Kidney epithelial cell (primary cell): ENCODE measurements around the gene DDR1. TPM values are rescaled to one million over a fixed set of nuclear protein-coding genes. Genes with fewer than 3 reads are reported as not detected.
"Not testable (repeated sequence)": the region's sequence is repeated elsewhere in the genome, so short reads cannot be mapped to it uniquely, and the experiment has no call there.

ENCODE experiments used
- DNase-seq: peaks from one replicate; pipeline ENCODE4 v3.0.0-alpha.2; 2010; ENCODE audit warnings: low read depth
- H3K27me3 ChIP-seq: 2 replicates; pipeline ENCODE4 v1.6.0; 2011; ENCODE audit warnings: low read length; ENCODE audit not compliant: control insufficient read depth, insufficient read depth
- H3K36me3 ChIP-seq: 2 replicates; pipeline ENCODE4 v1.5.1; 2011; ENCODE audit warnings: low read length; ENCODE audit not compliant: control insufficient read depth, insufficient read depth
- H3K4me3 ChIP-seq: 2 replicates; pipeline ENCODE4 v1.5.1; 2011; ENCODE audit warnings: low read depth, mild to moderate bottlenecking, control low read depth, low read length
- total RNA-seq: library from RNA; depleted of rRNA; stranded (reverse); fragments of >200 nt; gene quantifications from 2 replicates; pipeline ENCODE4 v1.2.3, GENCODE V29; 2015
- TF ChIP-seq, protein P1 (sequence below): IDR thresholded peaks from 2 replicates; pipeline ENCODE4 v1.5.1; 2011; ENCODE audit warnings: mild to moderate bottlenecking, moderate library complexity, low read length, control low read depth, inconsistent platforms; ENCODE audit not compliant: insufficient read depth, poor library complexity, severe bottlenecking

DDR1 gene
- total RNA-seq, 1 donor from 2014 or later, result 171 TPM

DNA sequence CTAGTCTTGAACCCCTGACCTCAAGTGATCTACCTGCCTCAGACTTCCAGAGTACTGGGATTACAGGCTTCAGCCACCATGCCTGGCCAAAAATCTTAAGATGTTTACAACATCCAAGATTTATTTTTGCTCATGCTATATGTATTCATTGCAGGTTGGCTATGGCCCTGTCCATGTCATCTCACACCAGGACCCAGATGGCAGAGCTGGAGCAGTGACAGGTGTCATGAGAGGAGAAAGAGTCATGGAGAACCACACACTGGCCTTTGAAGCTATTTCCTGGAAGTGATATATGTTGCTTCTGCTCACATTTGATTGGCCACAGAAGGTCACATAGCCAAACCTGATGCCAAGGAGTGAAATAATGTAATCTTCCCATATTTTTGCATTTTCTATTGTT lies 13.8 kb upstream of the DDR1 start:
- Histone ChIP-seq H3K4me3 (no peak overlapping the region), H3K36me3 (no peaks in the 10 kb centered on the region)

DNA sequence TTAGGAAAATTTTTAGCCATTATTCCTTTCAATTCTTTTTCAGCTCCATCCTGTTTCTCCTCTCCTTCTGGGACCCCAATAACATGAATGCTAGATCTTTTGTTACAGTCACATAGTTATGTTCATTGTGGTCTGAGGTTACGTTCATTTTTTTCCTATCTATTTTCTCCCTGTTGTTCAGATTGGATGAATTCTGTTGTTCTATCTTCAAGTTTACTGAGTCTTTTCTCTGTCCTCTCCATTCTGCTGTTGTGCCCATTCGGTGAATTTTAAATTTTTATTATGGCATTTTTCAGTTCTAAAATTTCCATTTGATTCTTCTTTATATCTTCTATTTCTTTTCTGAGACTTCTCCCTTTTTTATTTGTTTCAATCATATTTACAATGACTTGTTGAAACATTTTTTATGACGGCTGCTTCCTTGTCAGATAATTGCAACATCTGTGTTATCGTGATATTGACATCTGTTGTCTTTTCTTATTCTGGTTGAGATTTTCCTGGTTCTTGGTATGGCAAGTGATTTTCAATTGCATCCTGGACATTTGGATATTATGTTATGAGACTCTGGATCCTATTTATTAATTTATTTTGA lies 12.6 kb upstream of the DDR1 start:
- no peak for DNase-seq
- Histone ChIP-seq H3K36me3 (no peaks in the 10 kb centered on the region), H3K27me3 (no peaks in the 10 kb centered on the region), H3K4me3 (no peak overlapping the region)
- TF ChIP-seq, protein P1, sequence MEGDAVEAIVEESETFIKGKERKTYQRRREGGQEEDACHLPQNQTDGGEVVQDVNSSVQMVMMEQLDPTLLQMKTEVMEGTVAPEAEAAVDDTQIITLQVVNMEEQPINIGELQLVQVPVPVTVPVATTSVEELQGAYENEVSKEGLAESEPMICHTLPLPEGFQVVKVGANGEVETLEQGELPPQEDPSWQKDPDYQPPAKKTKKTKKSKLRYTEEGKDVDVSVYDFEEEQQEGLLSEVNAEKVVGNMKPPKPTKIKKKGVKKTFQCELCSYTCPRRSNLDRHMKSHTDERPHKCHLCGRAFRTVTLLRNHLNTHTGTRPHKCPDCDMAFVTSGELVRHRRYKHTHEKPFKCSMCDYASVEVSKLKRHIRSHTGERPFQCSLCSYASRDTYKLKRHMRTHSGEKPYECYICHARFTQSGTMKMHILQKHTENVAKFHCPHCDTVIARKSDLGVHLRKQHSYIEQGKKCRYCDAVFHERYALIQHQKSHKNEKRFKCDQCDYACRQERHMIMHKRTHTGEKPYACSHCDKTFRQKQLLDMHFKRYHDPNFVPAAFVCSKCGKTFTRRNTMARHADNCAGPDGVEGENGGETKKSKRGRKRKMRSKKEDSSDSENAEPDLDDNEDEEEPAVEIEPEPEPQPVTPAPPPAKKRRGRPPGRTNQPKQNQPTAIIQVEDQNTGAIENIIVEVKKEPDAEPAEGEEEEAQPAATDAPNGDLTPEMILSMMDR, result no peak

More for the DNA sequence above, 13.8 kb upstream of the DDR1 start:
- H3K27me3 ChIP-seq, result no peaks in the 10 kb centered on the region
- no peak for DNase-seq
- TF ChIP-seq, protein P1, result no peak

DNA sequence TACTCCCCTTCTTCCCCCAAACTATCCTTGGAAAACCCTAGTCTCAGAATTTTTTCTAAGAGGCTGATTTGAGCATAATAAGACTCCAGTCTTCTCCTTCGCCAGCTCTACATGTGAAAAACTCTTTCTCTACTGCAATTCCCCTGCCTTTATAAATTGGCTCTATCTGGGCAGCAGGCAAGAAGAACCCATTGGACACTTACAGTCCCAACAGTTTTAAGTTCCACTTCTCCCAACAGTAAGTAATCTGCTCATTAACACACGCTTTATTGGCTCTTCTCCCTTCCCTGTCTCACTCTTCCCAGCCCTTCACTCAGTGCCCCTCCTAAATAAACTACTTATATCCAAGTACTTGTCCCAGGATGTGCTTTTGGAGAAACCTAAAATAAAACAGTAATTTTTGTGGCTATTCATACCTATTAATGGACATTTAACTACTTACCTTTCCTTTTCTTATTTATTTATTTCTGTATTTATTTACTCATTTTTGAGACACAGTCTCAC lies 11.1 kb upstream of the DDR1 start:
- Histone ChIP-seq H3K27me3 (no peaks in the 10 kb centered on the region), H3K36me3 (no peaks in the 10 kb centered on the region), H3K4me3 (no peak overlapping the region)
- DNase-seq, result no peak
- TF ChIP-seq, protein P1, result no peak

DNA sequence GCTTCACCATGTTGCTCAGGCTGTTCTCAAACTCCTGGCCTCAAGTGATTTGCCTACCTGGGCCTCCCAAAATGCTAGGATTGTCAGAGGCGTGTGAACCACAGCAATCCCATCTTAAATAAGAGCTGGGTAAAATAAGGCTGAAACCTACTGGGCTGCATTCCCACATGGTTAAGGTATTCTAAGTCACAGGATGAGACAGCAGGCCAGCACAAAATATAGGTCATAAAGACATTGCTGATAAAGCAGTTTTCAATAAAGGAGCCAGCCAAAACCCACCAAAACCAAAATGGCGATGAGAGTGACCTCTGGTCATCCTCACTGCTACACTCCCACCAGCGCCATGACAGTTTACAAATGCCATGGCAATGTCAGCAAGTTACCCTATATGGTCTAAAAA lies 10.5 kb upstream of the DDR1 start:
- H3K27me3 ChIP-seq, DNase-seq, H3K36me3 ChIP-seq, H3K4me3 ChIP-seq: not testable (repeated sequence)

DNA sequence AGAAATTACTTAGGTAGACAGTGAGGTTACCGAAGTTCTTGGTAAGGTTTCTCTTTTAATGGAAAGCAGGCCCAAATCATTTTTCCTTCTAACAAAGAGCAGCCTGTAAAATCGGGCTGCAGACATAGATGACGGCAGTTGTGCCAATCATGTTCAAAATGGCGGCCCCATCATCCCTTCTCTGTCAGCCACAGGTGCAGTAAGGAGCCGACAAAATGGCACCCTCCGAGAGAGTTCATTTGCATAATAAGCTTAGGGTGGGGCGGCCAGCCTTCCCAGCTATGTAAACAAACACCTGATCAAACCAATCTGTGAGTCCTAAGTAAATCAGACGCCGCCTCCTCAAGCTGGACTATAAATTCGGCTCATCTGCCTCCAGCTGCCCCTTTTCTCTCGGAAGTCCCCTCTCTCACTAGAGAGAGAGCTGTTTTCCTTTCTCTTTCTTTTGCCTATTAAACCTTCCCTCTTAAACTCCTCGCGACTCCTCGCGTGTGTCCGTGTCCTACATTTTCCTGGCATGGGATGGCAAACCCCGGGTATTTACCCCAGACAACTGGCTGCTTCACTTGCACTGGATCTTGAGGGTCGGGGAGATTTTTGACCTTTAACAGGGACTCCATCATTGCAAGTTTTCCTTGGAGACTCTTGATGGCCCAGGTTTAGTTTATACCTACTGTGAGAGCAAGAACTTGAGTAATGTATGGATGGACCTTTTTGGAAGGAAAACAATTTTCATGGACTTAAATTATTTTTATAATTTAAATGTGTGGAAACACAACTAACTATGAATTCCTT lies 8.9 kb upstream of the DDR1 start:
- H3K36me3 ChIP-seq, result no peaks in the 10 kb centered on the region
- H3K27me3 ChIP-seq, result no peaks in the 10 kb centered on the region
- DNase-seq, result no peak
- TF ChIP-seq, protein P1, result no peak
- H3K4me3 ChIP-seq, result no peak overlapping the region

DNA sequence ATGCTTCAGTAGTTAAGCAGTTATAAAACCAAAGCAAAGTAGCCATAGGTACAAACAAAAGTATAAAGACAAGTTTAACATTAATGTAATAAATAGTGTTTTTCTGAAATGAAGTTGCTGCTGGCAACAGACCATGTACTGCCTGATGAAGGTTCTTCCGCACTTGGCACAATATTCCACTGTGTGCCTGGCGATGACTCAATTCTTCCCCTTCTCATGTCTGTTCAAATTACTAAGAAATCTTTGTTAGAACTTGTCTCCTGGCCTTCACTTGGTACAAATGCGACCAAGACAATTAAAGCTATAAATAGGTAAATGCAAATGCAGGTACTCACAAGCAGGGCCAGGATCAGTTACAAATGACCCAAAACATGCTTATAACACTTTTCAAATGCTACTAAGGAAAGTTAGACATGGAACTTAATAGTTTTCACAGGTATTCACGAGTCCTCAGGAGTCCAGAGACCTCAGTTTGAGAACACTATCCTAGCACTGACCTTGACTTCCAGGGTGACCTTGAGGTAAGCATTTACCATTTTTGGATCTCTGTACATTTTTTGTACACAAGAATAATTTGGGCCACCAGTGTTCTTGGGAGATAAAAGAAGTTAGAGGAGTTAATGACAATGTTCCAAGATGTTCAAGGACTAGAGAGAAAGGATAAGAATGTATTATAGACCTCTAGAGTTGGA lies 8.1 kb upstream of the DDR1 start:
- TF ChIP-seq, protein P1, result no peak
- Histone ChIP-seq H3K27me3 (no peaks in the 10 kb centered on the region), H3K36me3 (no peaks in the 10 kb centered on the region), H3K4me3 (no peak overlapping the region)
- no peak for DNase-seq
